Lung (tissue), 12 donors: ENCODE results near the gene RDX. TPM values are rescaled to one million over a fixed set of nuclear protein-coding genes. Genes with fewer than 3 reads are reported as not detected.

ENCODE experiments used
- ATAC-seq: fragments of 200-7000 bp; cut with Tn5 transposase; one replicate; pipeline ENCODE4 v1.9.1; 2020; ENCODE audit warnings: moderate number of reproducible peaks; ENCODE audit not compliant: insufficient read depth, low FRiP score
- DNase-seq, 3 donors: peaks; one replicate each; pipeline ENCODE4 v3.0.0-alpha.2; 2013 to 2017
- H3K27ac ChIP-seq, 2 donors: one replicate each; pipeline ENCODE4 v1.5.1; 2013; ENCODE audit warnings: mild to moderate bottlenecking in 2 of 2, moderate library complexity in 2 of 2, control low read depth in 1 of 2, inconsistent platforms in 1 of 2, low read depth in 1 of 2, low read length in 1 of 2
- H3K27me3 ChIP-seq, 3 donors: one replicate each; pipeline ENCODE4 v1.5.1; 2013; ENCODE audit warnings: low read length in 2 of 3; ENCODE audit not compliant: control insufficient read depth in 3 of 3, insufficient read depth in 3 of 3
- H3K36me3 ChIP-seq, 4 donors: one replicate each; pipeline ENCODE4 v1.5.1; 2013; ENCODE audit warnings: low read length in 4 of 4, mild to moderate bottlenecking in 1 of 4, moderate library complexity in 1 of 4; ENCODE audit not compliant: control insufficient read depth in 4 of 4, insufficient read depth in 4 of 4
- H3K4me1 ChIP-seq, 5 donors: one replicate each; pipeline ENCODE4 v1.5.1; 2013; ENCODE audit warnings: low read length in 5 of 5, mild to moderate bottlenecking in 2 of 5, moderate library complexity in 1 of 5; ENCODE audit not compliant: control insufficient read depth in 5 of 5, insufficient read depth in 5 of 5
- H3K4me3 ChIP-seq: one replicate; pipeline ENCODE4 v1.5.1; 2013; ENCODE audit warnings: mild to moderate bottlenecking, control low read depth, moderate library complexity
- H3K9ac ChIP-seq, 2 donors: one replicate each; pipeline ENCODE4 v1.5.1; 2013; ENCODE audit warnings: low read length in 2 of 2, control low read depth in 1 of 2; ENCODE audit not compliant: insufficient read depth in 1 of 2
- H3K9me3 ChIP-seq, 4 donors: one replicate each; pipeline ENCODE4 v1.5.1; 2013; ENCODE audit warnings: low read length in 3 of 4, mild to moderate bottlenecking in 1 of 4, moderate library complexity in 1 of 4; ENCODE audit not compliant: control insufficient read depth in 4 of 4, insufficient read depth in 3 of 4
- WGBS, 2 donors: extraction: QIAGEN DNeasy Blood & Tissue Kit; methylation state at CpG; one replicate each; pipeline ENCODE4 v1.1.7; 2013; 5-methylcytosine and 5-hydroxymethylcytosine counted together
- polyA plus RNA-seq, 2 donors: library from polyadenylated mRNA; stranded (reverse); fragments of 200-250 nt; gene quantifications; one replicate each; pipeline ENCODE4 v1.2.1, GENCODE V29; 2013
- total RNA-seq, 2 donors: library from RNA; depleted of rRNA in 1 of 2; stranded (reverse); fragments of >200 nt in 1 of 2; gene quantifications; one replicate each; pipeline ENCODE4 v1.2.1, GENCODE V29; 2014 to 2021
- TF ChIP-seq, protein P1 (sequence below): IDR thresholded peaks from 2 replicates; pipeline ENCODE4 v1.5.1; 2012; ENCODE audit warnings: mild to moderate bottlenecking; ENCODE audit errors: control extremely low read depth, extremely low read depth
- donor health status: control.
- donor health status: control.
- donor health status: Bipolar disorder and iron deficiency.
- donor health status: healthy.
- donor health status: DM: yes; HTN: yes; CAD: no.

RDX gene
- total and polyA plus RNA-seq, 4 donors: 21.8 to 144 (median 59.2) TPM

DNA sequence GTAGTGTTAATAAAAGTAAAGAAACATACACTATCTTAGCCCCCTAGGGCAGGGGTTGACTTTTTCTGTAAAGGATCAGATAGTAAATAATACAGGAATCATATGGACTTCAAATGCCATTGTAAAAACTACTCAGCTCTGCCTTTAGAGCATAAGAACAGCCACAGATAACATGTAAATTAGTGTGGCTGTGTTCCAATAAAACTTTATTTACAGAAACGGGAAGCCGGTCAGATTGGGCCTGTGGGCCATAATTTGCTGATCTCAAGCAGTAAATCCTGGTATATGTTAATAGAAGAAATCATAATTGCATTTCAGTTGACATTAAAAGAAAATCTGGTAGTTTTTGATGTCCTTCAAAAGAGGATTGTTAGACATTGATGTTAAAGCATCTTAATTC lies 126.7 kb downstream of the RDX start:
- H3K9me3 ChIP-seq: no peaks in the 10 kb centered on the region
- ATAC-seq: no peak
- no peak for DNase-seq
- H3K27me3 ChIP-seq: no peaks in the 10 kb centered on the region
- TF ChIP-seq, protein P1, sequence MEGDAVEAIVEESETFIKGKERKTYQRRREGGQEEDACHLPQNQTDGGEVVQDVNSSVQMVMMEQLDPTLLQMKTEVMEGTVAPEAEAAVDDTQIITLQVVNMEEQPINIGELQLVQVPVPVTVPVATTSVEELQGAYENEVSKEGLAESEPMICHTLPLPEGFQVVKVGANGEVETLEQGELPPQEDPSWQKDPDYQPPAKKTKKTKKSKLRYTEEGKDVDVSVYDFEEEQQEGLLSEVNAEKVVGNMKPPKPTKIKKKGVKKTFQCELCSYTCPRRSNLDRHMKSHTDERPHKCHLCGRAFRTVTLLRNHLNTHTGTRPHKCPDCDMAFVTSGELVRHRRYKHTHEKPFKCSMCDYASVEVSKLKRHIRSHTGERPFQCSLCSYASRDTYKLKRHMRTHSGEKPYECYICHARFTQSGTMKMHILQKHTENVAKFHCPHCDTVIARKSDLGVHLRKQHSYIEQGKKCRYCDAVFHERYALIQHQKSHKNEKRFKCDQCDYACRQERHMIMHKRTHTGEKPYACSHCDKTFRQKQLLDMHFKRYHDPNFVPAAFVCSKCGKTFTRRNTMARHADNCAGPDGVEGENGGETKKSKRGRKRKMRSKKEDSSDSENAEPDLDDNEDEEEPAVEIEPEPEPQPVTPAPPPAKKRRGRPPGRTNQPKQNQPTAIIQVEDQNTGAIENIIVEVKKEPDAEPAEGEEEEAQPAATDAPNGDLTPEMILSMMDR: no peak
- 75 to 77% methylated on average over 2 of the region's 2 CpGs for WGBS, 2 donors
- no peak overlapping the region for H3K27ac ChIP-seq
- H3K4me1 ChIP-seq: peaks cover 0 to 4% (median 0%) of the 10 kb centered on the region in 5 donors
- no peak overlapping the region for H3K9ac ChIP-seq
- peaks cover 6 to 9% (median 9%) of the 10 kb centered on the region in 4 donors for H3K36me3 ChIP-seq
- H3K4me3 ChIP-seq: no peak overlapping the region

DNA sequence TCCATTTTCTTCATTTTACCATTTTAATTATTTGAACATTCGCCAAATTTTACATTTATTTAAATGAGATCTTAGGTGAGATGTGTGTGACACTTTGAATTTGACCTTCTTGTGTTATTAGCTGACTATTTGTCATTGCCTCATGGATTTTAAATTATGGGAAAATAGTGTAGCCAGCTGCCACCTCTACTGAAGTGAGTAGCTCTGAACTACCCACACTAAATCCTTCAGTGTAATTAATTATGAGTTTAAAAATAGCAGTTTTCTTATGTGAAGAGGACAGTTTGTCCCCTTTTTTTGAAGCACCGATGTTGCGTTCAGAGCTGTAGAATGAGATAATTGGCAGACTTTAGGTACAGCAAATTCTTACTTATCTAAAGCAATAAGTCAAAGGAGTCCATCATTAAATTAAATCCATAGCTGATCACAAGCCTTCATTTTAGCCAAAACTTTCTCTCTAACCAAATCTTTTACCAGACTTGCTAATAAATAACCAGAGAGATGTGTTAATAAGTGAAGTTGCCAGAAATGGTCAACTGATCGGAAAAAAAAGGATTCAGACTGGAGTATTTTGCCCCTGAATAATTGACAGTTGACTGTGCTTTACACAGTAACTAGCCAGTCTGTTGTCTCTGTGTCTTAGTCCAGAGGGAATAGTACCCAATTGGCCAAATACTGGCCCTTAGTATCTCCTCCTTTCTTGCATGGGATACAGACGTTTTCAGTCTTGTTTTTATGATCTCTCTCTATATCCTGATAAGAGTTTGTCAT lies 128.2 kb downstream of the RDX start:
- Histone ChIP-seq H3K4me1 (no peaks in the 10 kb centered on the region), H3K9me3 (no peaks in the 10 kb centered on the region), H3K4me3 (no peak overlapping the region), H3K9ac (no peak overlapping the region), H3K36me3 (peaks cover 9 to 18% (median 13%) of the 10 kb centered on the region in 4 donors), H3K27ac (no peak overlapping the region), H3K27me3 (no peaks in the 10 kb centered on the region)
- no peak for DNase-seq
- no peak for ATAC-seq
- WGBS, 2 donors: 89 to 91% methylated on average over 5 of the region's 5 CpGs
- TF ChIP-seq, protein P1: no peak

DNA sequence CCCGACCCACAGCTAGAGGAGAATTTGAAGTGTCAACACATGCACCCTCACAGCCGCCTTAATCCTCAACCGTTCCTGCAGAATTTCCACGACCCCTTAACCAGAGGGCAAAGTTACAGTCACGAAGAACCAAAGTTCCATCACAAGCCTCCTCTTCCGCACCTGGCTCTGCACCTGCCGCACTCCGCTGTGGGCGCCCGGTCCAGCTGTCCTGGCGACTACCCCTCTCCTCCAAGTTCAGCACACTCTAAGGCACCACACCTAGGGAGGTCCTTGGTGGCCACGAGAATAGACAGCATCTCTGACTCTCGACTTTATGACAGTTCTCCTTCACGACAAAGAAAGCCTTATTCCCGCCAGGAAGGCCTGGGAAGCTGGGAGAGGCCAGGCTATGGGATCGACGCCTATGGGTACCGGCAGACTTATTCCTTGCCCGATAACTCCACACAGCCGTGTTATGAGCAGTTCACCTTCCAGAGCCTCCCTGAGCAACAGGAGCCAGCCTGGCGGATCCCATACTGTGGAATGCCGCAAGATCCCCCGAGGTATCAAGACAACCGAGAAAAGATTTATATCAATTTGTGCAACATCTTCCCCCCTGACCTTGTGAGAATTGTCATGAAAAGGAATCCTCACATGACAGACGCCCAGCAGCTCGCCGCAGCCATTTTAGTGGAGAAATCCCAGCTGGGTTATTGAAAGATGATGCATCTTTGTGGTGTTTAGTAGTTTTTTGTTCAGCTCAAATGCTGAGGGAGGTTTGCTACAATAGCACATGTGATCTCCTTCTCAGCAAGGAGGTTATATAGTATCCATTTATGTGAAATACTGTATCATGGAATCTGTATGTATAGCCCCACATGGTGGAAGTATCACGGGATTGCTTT lies 131.1 kb downstream of the RDX start:
- no peak for DNase-seq
- no peak for ATAC-seq
- no peak overlapping the region for H3K27ac ChIP-seq
- peaks cover 12 to 22% (median 14%) of the 10 kb centered on the region in 4 donors for H3K36me3 ChIP-seq
- WGBS, 2 donors: 95 to 97% methylated on average over 28 of the region's 28 CpGs
- H3K4me3 ChIP-seq: no peak overlapping the region
- TF ChIP-seq, protein P1: no peak
- no peak overlapping the region for H3K9ac ChIP-seq
- no peaks in the 10 kb centered on the region for H3K4me1 ChIP-seq
- H3K9me3 ChIP-seq: no peaks in the 10 kb centered on the region
- no peaks in the 10 kb centered on the region for H3K27me3 ChIP-seq
